ENCODE data around the gene TRDN.

TRDN gene

GRCh38 chr6:123632641-123633040 lies 4.1 kb downstream of the TRDN start:
- no peak for TF ChIP-seq CTCF (IDR thresholded peaks at IDR 0.05; ENCODE audit: low read length, missing control alignments)
- H3K4me3 ChIP-seq (replicated peaks; ENCODE audit: low read depth, low read length): no peak overlapping the region
- no peak for DNase-seq (ENCODE audit: low read depth)

GRCh38 chr6:123629258-123629941 lies 7.3 kb downstream of the TRDN start:
- H3K4me3 ChIP-seq (replicated peaks; ENCODE audit: low read depth, low read length): no peak overlapping the region
- TF ChIP-seq CTCF (IDR thresholded peaks at IDR 0.05; ENCODE audit: low read length, missing control alignments): no peak
- DNase-seq (ENCODE audit: low read depth): no peak

GRCh38 chr6:123625696-123626095 lies 11.1 kb downstream of the TRDN start:
- no peak for DNase-seq (ENCODE audit: low read depth)
- no peak for TF ChIP-seq CTCF (IDR thresholded peaks at IDR 0.05; ENCODE audit: low read length, missing control alignments)
- no peak overlapping the region for H3K4me3 ChIP-seq (replicated peaks; ENCODE audit: low read depth, low read length)

GRCh38 chr6:123622780-123623179 lies 14.0 kb downstream of the TRDN start:
- no peak for DNase-seq (ENCODE audit: low read depth)
- no peak overlapping the region for H3K4me3 ChIP-seq (replicated peaks; ENCODE audit: low read depth, low read length)
- no peak for TF ChIP-seq CTCF (IDR thresholded peaks at IDR 0.05; ENCODE audit: low read length, missing control alignments)

DNA sequence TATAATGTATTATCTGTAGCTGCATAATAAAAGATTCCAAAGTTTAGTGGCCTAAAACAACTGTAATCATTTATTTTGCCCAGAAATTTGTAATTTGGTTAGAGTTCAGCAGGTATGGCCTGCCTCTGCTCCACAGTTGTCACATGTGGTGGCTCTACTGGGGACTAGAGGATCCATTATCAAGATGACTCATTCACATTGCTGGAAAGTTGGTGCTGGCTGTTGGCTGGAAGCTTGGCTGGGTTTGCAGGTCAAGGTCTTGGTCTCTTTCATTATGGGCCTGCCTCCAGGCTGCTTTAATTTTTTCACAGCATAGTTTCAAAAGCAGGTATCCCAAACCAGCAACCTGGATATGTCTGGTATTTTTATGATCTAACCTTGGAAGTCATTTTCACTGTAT lies 17.6 kb downstream of the TRDN start:
- no peak overlapping the region for H3K4me3 ChIP-seq (replicated peaks; ENCODE audit: low read depth, low read length)
- DNase-seq (ENCODE audit: low read depth): no peak
- TF ChIP-seq CTCF (IDR thresholded peaks at IDR 0.05; ENCODE audit: low read length, missing control alignments): no peak

- no peak for TF ChIP-seq CTCF (IDR thresholded peaks at IDR 0.05; ENCODE audit: low read length, missing control alignments)
- no peak overlapping the region for H3K4me3 ChIP-seq (replicated peaks; ENCODE audit: low read depth, low read length)
- DNase-seq (ENCODE audit: low read depth): no peak
These were observed 19.8 kb downstream of the TRDN start for GRCh38 chr6:123616942-123617341.

GRCh38 chr6:123616016-123616415 lies 20.7 kb downstream of the TRDN start:
- no peak overlapping the region for H3K4me3 ChIP-seq (replicated peaks; ENCODE audit: low read depth, low read length)
- no peak for DNase-seq (ENCODE audit: low read depth)
- no peak for TF ChIP-seq CTCF (IDR thresholded peaks at IDR 0.05; ENCODE audit: low read length, missing control alignments)

All from fibroblast of pulmonary artery (primary cell).